Mucosa of gallbladder (tissue), 1 donor: ENCODE results near the gene HAUS1. TPM values are rescaled to one million over a fixed set of nuclear protein-coding genes. Genes with fewer than 3 reads are reported as not detected.
"Not testable (repeated sequence)": the region's sequence is repeated elsewhere in the genome, so short reads cannot be mapped to it uniquely, and the experiment has no call there.

Experiments used
- DNase-seq: peaks from one replicate; pipeline ENCODE4 v3.0.0-alpha.2; 2020; ENCODE audit warnings: low spot score
- total RNA-seq: library from RNA; stranded (reverse); gene quantifications from one replicate; pipeline ENCODE4 v1.2.1, GENCODE V29; 2021
- donor health status: DM: no; HTN: no; CAD: no.

HAUS1 gene
- total RNA-seq, 1 donor from 2014 or later, result 14.4 TPM

DNA sequence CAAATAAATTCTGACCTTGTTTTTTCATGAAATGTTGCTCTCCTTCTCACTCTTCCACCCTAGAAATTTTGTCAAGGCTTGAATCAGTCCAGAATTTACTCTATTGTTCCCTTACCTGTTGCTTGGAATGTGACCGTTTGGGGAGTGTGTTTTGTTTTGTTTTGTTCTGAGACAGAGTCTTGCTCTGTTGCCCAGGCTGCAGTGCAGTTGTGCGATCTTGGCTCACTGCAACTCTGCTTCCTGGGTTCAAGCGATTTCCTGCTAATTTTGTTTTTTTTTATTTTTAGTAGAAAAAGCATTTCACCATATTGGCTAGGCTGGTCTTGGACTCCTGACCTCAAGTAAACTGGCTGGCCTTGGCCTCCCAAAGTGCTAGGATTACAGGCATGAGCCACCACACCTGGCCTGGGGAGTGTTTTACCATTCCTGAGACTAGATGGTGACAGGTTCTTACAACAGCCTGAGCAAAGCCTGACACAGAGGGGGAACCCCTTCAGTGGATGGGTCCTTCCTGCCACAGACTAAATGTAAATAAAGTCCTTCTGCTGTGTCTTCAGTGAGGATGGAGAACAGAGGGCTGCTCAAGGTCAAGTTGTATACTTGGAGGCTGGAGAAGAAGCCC is 52.0 kb downstream of the HAUS1 start:
- no peak for DNase-seq

DNA sequence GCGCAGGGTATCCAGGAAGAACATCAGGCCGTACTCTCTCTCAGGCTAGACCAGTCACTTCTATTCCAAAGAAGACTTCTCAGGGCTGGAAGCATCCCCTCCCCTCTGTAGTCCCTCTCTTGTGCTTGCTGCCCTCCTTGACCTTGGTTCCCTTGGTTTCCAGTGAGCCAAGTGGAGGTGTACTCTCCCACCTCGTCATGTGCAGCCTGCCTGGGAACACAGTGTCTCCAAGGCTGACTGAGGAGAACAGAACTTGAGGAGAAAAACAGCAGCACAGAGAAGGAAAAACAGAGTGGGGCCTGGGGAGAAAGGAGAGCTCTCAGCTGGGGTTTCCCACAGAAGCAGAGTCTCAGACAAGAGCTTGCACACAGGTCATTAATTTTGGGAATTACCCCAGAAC is 52.7 kb downstream of the HAUS1 start:
- no peak for DNase-seq

DNA sequence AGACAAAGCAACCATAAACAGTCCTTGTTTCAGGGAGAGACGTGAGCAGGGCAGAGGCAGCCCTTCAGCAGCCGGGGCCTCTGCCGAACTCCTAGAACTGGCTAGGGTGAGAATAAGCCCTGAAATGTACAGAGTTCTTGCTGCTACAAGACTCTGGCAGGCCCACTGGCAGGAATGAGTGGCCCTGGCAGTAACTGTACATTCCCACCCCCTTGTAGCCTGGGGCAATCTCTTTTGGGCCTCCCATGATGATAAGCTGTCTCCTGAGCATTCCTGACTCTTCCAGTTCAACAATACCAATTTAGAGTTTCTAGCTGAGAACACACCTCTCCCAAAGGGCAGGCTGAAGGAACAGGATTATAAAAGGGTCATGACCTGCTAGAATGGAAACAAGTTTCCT is 54.3 kb downstream of the HAUS1 start:
- DNase-seq, result no peak

DNA sequence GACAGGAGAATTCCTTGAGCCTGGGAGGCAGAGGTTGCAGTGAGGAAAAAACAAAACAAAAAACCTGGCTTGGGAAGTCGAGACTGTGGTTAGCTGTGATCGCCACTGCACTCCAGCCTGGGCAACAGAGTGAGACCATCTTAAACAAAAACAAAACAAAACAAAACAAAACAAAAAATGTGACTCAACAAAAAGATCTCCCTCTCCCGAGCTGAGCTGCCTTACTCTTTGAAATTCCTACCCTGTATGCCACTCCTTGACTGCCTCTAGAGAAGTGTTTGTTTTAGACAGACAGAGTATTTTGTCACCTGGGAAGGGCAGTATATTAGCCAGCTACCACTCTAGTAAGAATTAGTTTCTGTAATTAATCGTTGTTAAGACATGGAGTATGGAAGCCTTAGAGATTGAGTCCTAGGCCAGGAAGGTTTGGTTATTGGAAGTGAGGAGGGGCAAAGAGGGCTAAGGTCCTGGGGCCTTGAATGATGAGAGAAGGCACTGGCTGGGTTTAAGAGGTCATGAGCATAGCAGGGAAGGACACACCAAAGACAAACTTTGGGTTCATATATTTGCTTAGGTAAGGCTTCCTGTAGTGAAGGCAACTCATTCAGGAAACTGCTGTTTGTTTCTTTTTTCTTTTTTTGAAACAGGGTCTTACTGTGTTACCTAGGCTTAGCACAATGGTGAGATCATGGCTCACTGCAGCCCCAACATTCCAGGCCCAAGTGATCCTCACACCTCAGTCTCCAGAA is 56.0 kb downstream of the HAUS1 start:
- no peak for DNase-seq

DNA sequence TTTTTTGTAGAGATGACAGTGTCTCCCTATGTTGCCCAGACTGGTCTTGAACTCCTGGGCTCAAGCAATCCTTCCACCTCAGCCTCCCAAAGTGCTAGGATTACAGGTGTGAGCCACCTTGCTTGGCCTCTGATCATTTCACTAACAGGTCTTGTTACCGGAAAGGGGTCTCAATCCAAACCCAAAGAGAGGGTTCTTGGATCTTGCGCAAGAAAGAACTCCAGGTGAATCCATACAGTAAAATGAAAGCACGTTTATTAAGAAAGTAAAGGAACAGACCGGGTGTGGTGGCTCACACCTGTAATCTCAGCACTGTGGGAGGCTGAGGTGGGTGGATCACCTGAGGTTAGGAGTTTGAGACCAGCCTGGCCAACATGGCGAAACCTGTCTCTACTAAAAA is 56.7 kb downstream of the HAUS1 start:
- DNase-seq, result not testable (repeated sequence)

DNA sequence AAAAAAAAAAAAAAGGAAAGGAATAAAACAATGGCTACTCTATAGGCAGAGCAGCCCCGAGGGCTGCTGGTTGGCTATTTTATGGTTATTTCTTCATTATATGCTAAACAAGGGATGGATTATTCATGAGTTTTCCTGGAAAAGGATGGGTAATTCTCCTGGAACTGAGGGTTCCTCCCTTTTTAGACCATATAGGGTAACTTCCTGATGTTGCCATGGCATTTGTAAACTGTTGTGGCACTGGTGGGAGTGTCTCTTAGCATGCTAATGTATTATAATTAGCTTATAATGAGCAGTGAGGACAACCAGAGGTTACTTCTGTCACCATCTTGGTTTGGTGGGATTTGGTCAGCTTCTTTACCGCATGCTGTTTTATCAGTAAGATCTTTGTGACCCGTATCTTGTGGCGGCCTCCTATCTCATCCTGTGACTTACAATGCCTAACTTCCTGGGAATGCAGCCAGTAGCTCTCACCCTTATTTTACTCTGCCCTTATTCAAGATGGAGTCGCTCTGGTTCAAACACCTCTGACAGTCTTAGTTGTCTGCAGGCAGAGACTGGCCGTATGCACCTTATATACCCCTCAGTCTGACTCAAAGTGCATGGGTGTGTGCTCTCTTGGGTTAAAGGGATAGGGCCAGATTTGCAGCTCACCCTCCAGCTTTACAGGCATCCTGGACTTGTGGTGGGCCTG is 57.7 kb downstream of the HAUS1 start:
- no peak for DNase-seq

DNA sequence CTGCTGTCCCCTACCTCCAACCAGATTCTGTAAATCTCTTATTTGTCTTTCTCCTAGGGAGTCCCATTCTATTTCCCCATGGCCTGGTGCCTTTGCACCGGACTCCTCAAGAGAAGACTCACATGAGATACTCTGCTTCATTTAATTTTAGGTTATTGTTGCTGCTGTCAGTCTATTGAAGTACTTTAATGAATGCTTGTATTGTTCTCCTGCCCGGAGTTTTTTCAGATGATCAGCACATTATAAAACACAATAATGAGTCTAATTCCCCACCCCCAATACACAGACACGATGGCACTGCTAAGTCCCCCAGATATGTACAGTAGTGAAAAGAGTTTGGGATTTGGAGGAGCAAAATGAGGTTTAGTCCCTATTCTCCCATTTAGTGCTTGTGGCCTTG is 58.9 kb downstream of the HAUS1 start:
- DNase-seq, result no peak

DNA sequence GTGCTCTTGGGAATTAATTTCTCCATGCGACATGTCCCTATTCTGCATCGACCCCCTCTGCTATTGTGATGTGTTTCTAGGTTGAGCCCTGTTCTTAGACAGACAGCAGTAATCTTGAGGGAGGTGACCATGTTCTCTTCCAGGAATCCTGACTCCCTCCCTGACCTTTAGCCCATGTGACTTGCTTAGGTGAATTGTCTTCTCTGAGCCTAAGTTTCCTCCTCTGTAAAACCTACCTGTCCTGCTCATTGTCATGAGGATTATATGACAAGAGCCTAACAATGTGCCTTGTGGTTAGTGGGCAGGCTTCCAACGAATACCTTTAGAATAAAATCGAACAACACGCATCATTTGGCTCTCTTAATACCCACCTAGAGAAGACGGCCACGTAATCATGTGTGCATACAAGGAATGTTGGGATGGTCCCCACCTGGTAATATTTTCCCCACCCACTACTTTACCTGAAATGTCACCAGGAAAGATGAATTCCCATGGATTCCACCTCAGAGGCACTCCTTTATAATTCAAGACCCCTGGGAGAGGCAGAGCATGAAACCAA is 59.8 kb downstream of the HAUS1 start:
- no peak for DNase-seq

DNA sequence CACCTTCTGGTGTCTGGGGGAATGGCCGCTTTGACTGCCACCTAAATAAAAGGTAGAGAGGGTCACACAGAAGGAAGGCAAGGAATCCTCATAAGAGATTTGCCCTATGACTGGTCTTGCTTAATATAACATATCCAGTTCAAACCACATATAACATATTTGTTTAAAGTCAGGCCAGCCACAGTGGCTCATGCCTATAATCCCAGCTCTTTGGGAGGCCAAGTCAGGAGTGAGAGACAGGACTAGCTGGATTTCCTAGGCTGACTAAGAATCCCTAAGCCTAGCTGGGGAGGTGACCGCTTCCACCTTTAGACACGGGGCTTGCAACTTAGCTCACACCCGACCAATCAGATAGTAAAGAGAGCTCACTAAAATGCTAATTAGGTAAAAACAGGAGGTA is 60.3 kb downstream of the HAUS1 start:
- not testable (repeated sequence) for DNase-seq

DNA sequence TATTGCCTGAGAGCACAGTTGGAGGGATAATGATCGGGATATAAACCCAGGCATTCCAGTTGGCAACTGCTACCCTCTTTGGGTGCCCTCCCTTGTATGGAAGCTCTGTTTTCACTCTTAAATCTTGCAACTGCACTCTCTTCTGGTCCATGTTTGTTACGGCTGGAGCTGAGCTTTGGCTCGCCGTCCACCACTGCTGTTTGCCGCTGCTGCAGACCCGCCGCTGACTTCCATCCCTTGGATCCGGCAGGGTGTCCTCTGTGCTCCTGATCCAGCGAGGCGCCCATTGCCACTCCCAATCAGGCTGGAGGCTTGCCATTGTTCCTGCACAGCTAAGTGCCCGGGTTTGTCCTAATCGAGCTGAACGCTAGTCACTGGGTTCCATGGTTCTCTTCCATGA is 60.7 kb downstream of the HAUS1 start:
- no peak for DNase-seq

DNA sequence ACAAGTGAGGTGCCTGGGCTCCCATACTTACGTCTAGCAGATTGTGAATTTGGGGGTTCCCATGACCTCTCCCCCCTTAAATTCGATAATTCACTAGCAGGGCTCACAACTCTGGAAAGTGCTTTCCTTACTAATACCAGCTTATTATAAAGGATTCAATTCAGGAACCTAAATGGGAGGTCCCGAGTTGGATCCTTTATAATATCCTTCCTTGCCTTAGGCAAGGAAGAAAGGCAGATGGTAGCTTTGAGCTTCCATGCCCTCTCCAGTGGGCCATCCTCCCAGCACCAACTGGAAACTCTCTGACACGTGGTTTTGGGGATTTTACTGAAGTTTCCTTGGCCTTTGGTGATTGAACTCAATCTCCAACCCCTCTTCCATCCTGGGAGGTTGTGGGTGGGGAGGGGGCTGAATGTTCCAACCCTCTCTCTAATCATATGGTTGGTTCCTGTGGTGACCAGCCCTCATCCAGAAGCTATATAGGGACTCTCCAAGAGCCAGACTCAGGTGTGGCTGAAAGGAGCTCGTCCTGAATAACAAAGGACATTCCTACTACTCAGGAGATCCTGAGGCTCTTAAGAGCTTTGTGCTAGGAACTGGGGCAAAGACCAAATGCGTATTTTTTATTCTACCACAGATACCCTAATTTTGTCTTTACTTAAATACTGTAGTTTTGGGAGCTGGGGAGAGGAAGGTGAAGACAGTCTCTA is 62.2 kb downstream of the HAUS1 start:
- DNase-seq, result no peak

DNA sequence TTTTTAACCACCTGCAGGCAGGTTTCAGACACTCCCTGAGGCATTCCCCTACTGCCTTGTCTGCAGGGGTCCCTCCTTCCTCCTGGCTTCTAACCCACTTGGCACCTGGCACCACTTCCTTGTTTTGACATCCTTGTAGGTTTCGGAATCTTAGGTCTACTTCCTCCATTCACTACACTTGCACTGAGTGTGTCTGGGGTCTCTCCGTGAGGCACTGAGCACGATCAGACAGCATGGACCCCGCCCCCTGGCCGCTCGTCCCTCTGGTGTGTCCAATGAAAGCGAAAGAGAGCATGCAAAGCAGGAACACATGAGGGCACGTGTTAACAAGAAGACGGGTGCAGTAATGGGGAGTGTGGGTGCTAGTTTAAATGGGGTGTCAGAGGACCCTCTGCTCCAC is 63.8 kb downstream of the HAUS1 start:
- DNase-seq, result no peak

DNA sequence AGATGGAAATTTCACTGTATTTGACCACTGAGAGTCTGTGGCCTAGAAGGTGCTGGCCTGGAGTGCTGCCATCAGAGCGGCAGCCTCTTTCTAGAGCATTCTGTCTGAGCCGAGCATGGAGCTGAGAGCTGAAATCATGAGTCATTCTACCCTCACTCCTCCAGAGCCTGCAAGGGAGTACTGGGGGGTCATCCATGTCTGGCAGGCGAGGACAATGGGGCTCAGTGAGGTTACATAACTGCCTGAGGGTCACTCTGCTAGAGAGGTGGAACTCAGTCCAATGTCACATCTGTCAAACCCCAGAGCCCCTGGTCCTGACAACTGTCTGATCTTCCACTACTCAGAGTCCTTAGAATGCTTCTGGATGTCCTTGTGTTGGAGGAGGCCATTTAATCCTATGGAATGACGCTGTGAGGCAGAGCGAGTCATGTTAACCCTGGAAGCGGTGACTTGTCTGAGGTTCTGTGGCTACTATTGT is 65.3 kb downstream of the HAUS1 start:
- no peak for DNase-seq

DNA sequence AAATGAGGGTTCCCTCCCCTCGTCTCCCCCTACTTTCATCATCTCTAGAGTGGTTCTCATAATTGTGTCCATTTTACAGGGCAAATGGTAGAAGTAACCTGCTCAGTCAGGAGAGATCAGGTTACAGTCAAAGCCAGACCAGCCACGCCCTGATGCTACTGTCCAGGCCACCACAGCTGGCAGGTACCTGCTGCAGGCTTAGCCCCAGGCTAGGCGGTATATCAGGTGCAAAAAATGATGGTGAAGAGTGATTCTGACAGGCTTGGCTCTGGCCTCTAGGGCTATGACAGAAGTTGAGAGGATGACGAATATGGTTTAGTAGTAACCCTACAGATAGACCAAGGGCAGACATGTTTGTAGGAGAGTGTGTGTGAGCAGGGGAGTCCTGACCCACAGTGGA is 67.1 kb downstream of the HAUS1 start:
- DNase-seq, result no peak

DNA sequence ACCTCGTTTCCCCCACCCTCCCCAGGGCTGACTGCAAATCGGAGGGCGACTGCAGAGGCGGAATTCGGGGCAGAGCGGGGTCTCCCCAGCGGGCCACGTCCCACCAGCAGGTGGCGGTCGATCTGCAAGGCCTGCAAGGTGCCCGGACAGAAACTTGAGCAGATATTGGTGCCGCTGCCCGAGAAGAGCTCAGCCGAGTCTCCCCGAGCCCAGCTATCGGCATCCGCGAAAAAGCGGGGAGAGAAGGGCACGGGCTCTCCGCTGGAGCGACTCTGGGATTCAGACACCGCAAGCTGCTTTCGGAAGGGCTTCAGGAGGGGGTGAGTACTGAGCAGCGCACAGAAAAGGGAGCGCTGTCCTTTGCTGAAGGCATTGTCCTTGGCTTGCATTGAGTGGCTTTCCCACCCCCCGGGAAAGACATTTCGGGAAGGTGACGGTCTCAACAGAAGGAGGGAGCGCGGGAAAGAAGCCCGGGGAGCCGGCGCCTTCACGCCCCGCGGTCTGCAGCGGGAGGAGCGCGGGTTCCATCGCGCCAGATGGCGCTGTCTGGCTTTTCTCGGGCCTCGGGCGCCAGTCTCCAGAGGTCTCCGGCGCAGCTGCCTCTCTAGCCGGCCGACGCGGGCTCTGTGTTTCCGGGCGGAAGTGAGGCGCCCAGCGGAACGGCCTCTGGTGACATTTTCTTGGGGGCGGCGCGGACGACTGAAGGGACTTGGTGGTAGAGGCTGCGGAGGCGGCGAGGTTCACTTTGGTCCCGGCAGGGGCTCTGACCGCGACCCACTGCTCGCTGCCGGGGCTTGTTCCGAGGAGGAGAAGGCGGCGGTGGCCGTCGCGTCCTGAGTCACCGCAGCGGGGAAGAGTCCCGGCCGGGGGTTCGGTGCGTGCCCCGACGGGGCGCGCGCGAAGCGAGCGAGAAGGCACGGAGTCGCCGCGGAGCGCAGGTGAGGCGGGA is 69.5 kb downstream of the HAUS1 start:
- peak; percentile 93 for DNase-seq

DNA sequence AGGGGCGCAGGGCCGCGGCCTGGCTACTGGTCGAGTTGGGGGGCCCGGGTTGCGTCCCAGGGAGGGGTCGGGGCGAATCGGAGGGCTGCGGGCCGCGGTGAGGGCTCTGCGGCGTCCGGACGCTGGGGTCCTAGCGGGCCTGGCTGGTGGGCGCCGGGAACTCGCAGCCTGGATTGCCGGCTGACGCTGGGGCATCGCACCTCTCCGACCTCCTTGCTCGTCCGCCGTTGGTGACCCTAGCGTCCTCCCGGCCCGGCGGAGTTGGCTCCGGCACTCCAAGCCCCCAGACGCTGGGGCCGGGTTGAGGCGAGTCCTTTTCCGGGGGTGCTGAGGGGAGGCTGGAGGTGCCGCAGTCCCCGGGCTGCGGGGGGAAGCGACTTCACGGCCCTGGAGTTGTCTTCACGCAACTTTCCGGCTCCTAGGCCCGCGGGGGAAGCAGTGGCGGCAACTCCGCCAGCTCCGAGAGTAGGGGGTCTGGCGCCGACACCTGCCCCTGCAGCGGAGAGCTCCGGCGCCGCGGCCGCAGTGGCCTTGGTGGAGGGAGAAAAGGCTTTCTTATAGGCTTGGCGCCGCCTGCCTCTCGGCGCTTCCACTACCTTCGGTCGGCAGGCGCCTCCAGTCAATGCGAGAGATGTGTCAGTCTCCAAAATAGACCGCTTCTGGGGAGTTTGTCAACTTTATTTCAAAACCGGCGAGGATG is 70.3 kb downstream of the HAUS1 start:
- no peak for DNase-seq

DNA sequence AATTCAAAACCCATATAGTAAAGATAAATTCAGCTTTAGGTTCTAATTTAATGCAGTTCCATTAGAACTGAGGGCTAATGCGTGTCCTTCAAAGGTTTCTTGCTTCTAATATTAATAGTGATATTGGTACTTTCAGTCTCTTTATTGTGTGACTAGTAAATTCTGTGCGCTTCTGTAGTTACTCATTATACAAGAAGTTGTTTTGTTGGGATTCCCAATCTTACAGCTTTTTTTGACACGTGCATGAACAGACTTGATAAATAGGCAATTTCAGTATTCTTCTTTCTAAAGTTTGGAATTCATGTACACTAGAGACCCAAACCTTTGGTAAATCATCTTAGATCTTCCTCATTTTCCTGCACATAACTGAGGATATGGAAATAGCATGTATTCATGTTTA is 71.8 kb downstream of the HAUS1 start:
- DNase-seq, result no peak
